ENCODE results near the gene IL1R1. TPM values are rescaled to one million over a fixed set of nuclear protein-coding genes. Genes with fewer than 3 reads are reported as not detected.

IL1R1 gene
- total RNA-seq, 2 donors from 2014 or later = 65.1 to 281 TPM

DNA sequence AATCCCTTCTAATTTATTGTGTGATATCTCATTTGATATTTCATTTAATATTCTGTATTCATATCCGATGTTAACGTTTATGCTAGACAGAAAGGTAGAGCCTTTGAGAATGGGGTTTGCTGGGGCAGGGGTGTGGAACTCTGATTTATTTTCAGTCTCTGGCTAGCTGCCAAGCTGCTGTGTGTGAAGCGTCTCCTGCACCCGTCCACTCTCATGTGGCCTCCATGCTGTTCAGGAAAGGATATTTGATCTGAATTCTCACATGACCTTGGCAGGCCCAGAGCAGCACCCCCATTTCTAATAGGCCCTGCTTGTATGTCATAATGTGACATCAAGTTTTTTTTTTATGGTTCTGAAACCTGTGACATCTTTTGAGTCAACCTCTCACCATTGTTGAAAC lies 1.6 kb downstream of the IL1R1 start:
- TF ChIP-seq, protein P1, sequence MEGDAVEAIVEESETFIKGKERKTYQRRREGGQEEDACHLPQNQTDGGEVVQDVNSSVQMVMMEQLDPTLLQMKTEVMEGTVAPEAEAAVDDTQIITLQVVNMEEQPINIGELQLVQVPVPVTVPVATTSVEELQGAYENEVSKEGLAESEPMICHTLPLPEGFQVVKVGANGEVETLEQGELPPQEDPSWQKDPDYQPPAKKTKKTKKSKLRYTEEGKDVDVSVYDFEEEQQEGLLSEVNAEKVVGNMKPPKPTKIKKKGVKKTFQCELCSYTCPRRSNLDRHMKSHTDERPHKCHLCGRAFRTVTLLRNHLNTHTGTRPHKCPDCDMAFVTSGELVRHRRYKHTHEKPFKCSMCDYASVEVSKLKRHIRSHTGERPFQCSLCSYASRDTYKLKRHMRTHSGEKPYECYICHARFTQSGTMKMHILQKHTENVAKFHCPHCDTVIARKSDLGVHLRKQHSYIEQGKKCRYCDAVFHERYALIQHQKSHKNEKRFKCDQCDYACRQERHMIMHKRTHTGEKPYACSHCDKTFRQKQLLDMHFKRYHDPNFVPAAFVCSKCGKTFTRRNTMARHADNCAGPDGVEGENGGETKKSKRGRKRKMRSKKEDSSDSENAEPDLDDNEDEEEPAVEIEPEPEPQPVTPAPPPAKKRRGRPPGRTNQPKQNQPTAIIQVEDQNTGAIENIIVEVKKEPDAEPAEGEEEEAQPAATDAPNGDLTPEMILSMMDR (IDR thresholded peaks at IDR 0.05) = no peak
- H3K9me3 ChIP-seq = peaks cover 5% of the 10 kb centered on the region
- peak overlapping the region; percentile 76 for H3K4me3 ChIP-seq
- DNase-seq (ENCODE audit: low spot score) (no peak), ATAC-seq (ENCODE audit: insufficient number of reproducible peaks, low FRiP score, low read depth) (no peak)
- no peaks in the 10 kb centered on the region for H3K36me3 ChIP-seq
- peak overlapping the region; percentile 82 to 94 for H3K27ac ChIP-seq
- no peaks in the 10 kb centered on the region for H3K27me3 ChIP-seq (replicated peaks; ENCODE audit: insufficient read depth)
- H3K4me1 ChIP-seq (ENCODE audit: control insufficient read depth in 1 of 2, low read depth in 2 of 2) = peaks cover 7 to 32% of the 10 kb centered on the region in 2 donors

DNA sequence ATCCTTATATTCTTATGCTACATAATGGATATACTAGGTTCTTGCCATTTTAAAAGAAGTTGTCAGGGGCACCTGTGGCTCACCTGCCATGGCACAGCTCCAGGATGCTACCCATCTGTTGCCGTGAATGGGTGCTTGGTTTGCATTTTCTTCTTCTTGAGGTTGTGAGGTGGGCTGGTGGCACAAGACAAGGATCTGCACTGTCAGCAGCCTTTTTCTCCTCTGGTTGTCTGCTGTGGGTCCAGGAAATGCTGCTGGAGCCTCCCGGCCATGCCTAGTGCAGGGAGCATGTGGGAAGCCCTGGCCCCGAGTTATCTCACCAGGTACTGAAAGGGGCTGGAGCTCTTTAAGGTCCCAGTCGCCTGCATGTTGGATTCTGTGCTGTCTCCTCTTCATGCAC lies 2.6 kb downstream of the IL1R1 start:
- H3K4me3 ChIP-seq = peak overlapping the region; percentile 76

DNA sequence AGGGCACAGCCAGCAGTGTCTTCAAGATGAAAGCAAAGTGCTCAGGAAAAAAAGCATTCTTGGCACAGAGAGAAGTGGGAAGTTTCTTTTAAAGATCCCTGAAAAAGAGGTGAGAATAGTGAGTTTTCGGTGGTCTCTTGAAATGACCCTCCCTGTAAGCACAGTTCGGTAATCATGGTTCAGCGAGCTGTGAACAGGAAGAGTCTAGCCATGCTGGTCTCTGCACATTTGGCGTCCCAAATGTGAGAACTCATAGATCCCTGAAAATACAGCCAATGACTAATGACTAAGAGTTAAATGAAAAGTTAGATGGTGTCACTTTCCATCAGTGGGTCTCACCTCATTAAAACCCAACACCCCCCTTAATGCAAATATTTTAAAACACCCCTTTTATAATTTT lies 3.4 kb downstream of the IL1R1 start:
- ATAC-seq (ENCODE audit: insufficient number of reproducible peaks, low FRiP score, low read depth) (no peak), DNase-seq (ENCODE audit: low spot score) (no peak)
- H3K4me1 ChIP-seq (ENCODE audit: control insufficient read depth in 1 of 2, low read depth in 2 of 2) = peaks cover 7 to 29% of the 10 kb centered on the region in 2 donors
- H3K4me3 ChIP-seq = no peak overlapping the region
- no peak overlapping the region for H3K27ac ChIP-seq
- H3K27me3 ChIP-seq (replicated peaks; ENCODE audit: insufficient read depth) = no peaks in the 10 kb centered on the region
- no peaks in the 10 kb centered on the region for H3K36me3 ChIP-seq
- H3K9me3 ChIP-seq = peaks cover 5% of the 10 kb centered on the region
- TF ChIP-seq, protein P1 (IDR thresholded peaks at IDR 0.05) = no peak

More for the DNA sequence above, 2.6 kb downstream of the IL1R1 start:
- no peak for DNase-seq (ENCODE audit: low spot score)
- Histone ChIP-seq H3K4me1 (ENCODE audit: control insufficient read depth in 1 of 2, low read depth in 2 of 2) (peaks cover 7 to 32% of the 10 kb centered on the region in 2 donors), H3K9me3 (peaks cover 5% of the 10 kb centered on the region), H3K36me3 (no peaks in the 10 kb centered on the region), H3K27me3 (replicated peaks; ENCODE audit: insufficient read depth) (no peaks in the 10 kb centered on the region), H3K27ac (no peak overlapping the region)
- ATAC-seq (ENCODE audit: insufficient number of reproducible peaks, low FRiP score, low read depth) = no peak
- TF ChIP-seq, protein P1 (IDR thresholded peaks at IDR 0.05) = no peak

DNA sequence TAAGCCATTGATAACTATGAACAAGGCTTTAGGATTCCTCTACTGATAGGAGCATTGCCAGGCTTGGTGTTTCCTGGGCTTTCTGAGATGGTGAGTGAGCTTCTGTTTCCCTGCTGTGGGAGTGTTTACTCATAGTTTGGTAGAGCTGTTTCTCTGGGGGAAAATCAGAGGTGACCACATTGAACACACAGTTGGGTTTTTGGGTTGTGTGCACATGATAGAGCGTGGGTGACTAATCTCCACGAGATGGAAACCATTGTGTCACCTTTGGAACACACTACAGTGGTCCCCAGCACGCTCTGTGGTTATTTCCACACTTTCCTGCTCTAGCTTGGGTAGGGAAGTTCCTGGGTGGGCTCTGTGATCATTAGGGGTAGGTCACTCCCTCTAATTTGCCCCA lies 5.4 kb downstream of the IL1R1 start:
- Histone ChIP-seq H3K27ac (no peak overlapping the region), H3K27me3 (replicated peaks; ENCODE audit: insufficient read depth) (no peaks in the 10 kb centered on the region), H3K4me3 (no peak overlapping the region), H3K36me3 (no peaks in the 10 kb centered on the region), H3K9me3 (peaks cover 5% of the 10 kb centered on the region), H3K4me1 (ENCODE audit: control insufficient read depth in 1 of 2, low read depth in 2 of 2) (peaks cover 0 to 16% of the 10 kb centered on the region in 2 donors)
- TF ChIP-seq, protein P1 (IDR thresholded peaks at IDR 0.05) = no peak
- no peak for DNase-seq (ENCODE audit: low spot score)
- ATAC-seq (ENCODE audit: insufficient number of reproducible peaks, low FRiP score, low read depth) = no peak

DNA sequence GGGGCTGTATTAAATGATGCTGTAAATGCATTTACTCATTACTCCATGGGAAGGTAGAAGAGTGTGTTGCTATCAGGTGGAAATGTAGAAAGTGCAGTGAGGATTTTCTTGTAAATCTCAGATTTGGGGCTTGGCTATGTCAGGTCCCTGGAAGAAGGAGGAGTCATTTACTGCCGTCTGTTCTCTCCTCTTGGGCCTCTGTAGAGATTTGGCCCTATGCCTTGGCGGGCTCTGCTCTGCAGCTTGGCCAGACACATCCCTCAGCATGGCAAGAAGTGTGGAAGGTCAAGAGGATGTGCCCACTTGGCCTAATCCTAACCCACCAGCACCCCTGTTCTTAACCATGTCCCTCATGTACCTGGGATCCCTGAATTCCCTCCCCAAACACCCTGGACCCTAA lies 6.7 kb downstream of the IL1R1 start:
- Histone ChIP-seq H3K9me3 (peaks cover 5% of the 10 kb centered on the region), H3K27ac (no peak overlapping the region), H3K4me3 (no peak overlapping the region), H3K4me1 (ENCODE audit: control insufficient read depth in 1 of 2, low read depth in 2 of 2) (peaks cover 0 to 5% of the 10 kb centered on the region in 2 donors), H3K27me3 (replicated peaks; ENCODE audit: insufficient read depth) (no peaks in the 10 kb centered on the region), H3K36me3 (no peaks in the 10 kb centered on the region)
- TF ChIP-seq, protein P1 (IDR thresholded peaks at IDR 0.05) = no peak
- ATAC-seq (ENCODE audit: insufficient number of reproducible peaks, low FRiP score, low read depth) (no peak), DNase-seq (ENCODE audit: low spot score) (no peak)
